PC-3 (cell line): ENCODE data around the gene PRKN. TPM values are rescaled to one million over a fixed set of nuclear protein-coding genes. Genes with fewer than 3 reads are reported as not detected.

Source experiments
- ATAC-seq: fragments of 200-7000 bp; cut with Tn5 transposase; 2 replicates; pipeline ENCODE4 v1.9.1; 2020; ENCODE audit warnings: mild to moderate bottlenecking, moderate library complexity
- BruUV-seq: library from RNA; stranded (reverse); fragments of 400-500 nt; replicated peaks from 2 replicates; lab custom pipeline; 2021; lab: Mats Ljungman, UMichigan
- CTCF ChIA-PET: fragments of 300-600 bp; sonication (Branson Sonifier 250); formaldehyde crosslinking; loops from one replicate; lab custom pipeline; 2022; ENCODE audit warnings: antibody characterized with exemption; lab: Charles Lee
- POLR2A ChIA-PET: fragments of 300-600 bp; sonication (Branson Sonifier 250); formaldehyde crosslinking; loops from one replicate; lab custom pipeline; 2022; ENCODE audit warnings: antibody characterized with exemption; ENCODE audit not compliant: unreplicated experiment; lab: Charles Lee
- DNase-seq: peaks from one replicate; pipeline ENCODE4 v3.0.0-alpha.2; 2015
- H2AFZ ChIP-seq: fragments of 300-600 bp; sonication (generic); 2 replicates; pipeline ENCODE4 v1.6.0; 2016; ENCODE audit warnings: antibody characterized with exemption, low read length
- H3F3A ChIP-seq: fragments of 300-600 bp; sonication (generic); one replicate; pipeline ENCODE4 v1.6.0; 2017; ENCODE audit warnings: antibody characterized with exemption, low read length, control low read depth, mild to moderate bottlenecking; ENCODE audit not compliant: unreplicated experiment
- H3K27ac ChIP-seq: fragments of 300-600 bp; sonication (generic); 2 replicates; pipeline ENCODE4 v1.5.1; 2016; ENCODE audit warnings: mild to moderate bottlenecking, low read length
- H3K27me3 ChIP-seq: fragments of 300-600 bp; sonication (generic); 2 replicates; pipeline ENCODE4 v1.6.1; 2016; ENCODE audit warnings: low read length, mixed read lengths
- H3K36me3 ChIP-seq: fragments of 300-600 bp; sonication (generic); 2 replicates; pipeline ENCODE4 v1.6.1; 2016; ENCODE audit warnings: low read depth, mixed run types, low read length, mixed read lengths
- H3K4me1 ChIP-seq: fragments of 300-600 bp; sonication (generic); 2 replicates; pipeline ENCODE4 v1.5.1; 2016; ENCODE audit warnings: low read length; ENCODE audit not compliant: insufficient read depth
- H3K4me2 ChIP-seq: fragments of 300-600 bp; sonication (generic); 2 replicates; pipeline ENCODE4 v1.6.0; 2016; ENCODE audit warnings: low read length
- H3K4me3 ChIP-seq: fragments of 300-600 bp; sonication (generic); 2 replicates; pipeline ENCODE4 v1.5.1; 2016; ENCODE audit warnings: mild to moderate bottlenecking, low read length, mixed read lengths
- H3K79me2 ChIP-seq: fragments of 300-600 bp; sonication (generic); 2 replicates; pipeline ENCODE4 v1.6.1; 2017; ENCODE audit warnings: low read length, mixed read lengths
- H3K9ac ChIP-seq: fragments of 300-600 bp; sonication (generic); 2 replicates; pipeline ENCODE4 v1.6.0; 2016; ENCODE audit warnings: mild to moderate bottlenecking, low read length
- H3K9me2 ChIP-seq: fragments of 300-600 bp; sonication (generic); replicated peaks from 2 replicates; pipeline ENCODE4 v1.6.1; 2016; ENCODE audit warnings: mixed run types, low read length, mixed read lengths
- H3K9me3 ChIP-seq: fragments of 300-600 bp; sonication (generic); 2 replicates; pipeline ENCODE4 v1.6.1; 2016; ENCODE audit warnings: low read length, mixed read lengths
- H4K20me1 ChIP-seq: fragments of 300-600 bp; sonication (generic); 2 replicates; pipeline ENCODE4 v1.6.1; 2016; ENCODE audit warnings: low read length, mixed read lengths
- CTCF ChIP-seq: fragments of 300-600 bp; sonication (generic); conservative IDR thresholded peaks from 2 replicates; pipeline ENCODE4 v1.5.1; 2017; ENCODE audit warnings: antibody characterized with exemption, low read depth, mild to moderate bottlenecking, low read length
- EZH2 ChIP-seq: fragments of 300-600 bp; sonication (generic); IDR thresholded peaks from one replicate; pipeline ENCODE4 v1.6.1; 2017; ENCODE audit warnings: antibody characterized with exemption, mild to moderate bottlenecking, low read length; ENCODE audit not compliant: unreplicated experiment
- EZH2phosphoT487 ChIP-seq: fragments of 300-600 bp; sonication (generic); IDR thresholded peaks from 2 replicates; pipeline ENCODE4 v1.6.1; 2018; ENCODE audit warnings: mild to moderate bottlenecking, antibody characterized with exemption, low read length, borderline replicate concordance
- intact Hi-C: fragments of 100-400 bp; cut with micrococcal nuclease; formaldehyde crosslinking; loops from 2 replicates; pipeline ENCODE4 v1.9.0; 2023
- total RNA-seq: library from RNA; depleted of rRNA; stranded (reverse); fragments of >200 nt; gene quantifications from 2 replicates; pipeline ENCODE4 v1.2.3, GENCODE V29; 2014

PRKN gene
- total RNA-seq, 1 experiment from 2014 or later: not detected

DNA sequence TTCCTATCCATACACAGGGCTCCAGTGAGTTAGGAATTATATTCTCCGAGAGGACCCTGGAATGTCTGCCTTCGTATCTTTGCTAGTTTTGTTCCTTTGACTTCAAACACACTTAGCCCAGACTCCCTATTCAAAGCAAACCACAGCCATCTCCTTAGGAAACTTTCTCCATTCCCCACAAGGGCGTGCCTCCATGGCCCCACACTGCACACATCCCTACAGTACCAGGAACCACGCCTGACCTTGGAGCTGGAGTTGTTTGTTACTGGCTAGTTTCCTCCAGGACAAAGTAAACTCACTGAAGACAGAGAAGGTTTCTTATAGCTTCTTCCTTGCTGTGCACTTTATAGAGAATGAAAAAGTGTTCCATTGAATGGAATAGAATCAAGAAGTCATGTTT is 1040.9 kb downstream of the PRKN start:
- POLR2A ChIA-PET: no interaction called here

DNA sequence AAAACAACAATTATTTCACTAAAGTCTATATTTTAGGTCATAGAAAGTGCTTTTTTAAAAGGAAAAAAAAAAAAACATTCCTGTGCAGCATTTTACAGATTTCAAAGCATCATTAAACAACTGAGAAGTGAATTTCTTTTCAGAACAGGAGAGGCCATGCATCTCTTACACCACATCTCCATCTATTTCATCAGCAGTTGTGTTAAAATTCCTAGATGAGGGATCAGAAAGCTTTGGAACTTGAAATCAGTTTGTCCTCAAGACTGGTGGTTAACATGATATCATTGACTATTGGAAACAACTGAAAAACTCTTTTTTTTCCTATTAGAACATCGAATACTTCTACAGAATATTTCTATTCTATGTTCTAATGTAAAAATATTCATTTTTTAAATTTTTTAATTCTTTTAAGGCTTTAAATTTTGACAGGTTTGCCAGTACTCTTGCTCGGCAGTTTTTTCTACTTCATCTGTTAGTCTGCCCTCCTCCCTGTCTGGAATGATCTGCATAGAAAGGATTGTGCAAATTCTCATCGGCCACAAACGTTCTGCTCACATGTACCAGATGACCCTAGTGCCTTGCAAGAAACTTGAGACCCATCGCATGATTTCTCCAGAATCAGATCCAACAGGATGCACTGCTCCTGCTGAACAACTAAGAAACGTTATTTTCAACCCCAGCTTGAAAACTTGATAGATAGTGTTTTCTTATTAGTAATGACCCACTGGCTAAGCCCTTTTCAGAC is 1042.7 kb downstream of the PRKN start:
- no peak overlapping the region for H3K4me3 ChIP-seq
- no peaks in the 10 kb centered on the region for H3K4me1 ChIP-seq
- no peak overlapping the region for H3K4me2 ChIP-seq
- no peaks in the 10 kb centered on the region for H4K20me1 ChIP-seq
- DNase-seq (no peak), ATAC-seq (no peak)
- H3K79me2 ChIP-seq: no peaks in the 10 kb centered on the region
- no peak overlapping the region for H3K27ac ChIP-seq
- no peak overlapping the region for H2AFZ ChIP-seq
- H3K9ac ChIP-seq: no peak overlapping the region
- no peak for TF ChIP-seq EZH2phosphoT487
- no peak for TF ChIP-seq EZH2
- no peak for TF ChIP-seq CTCF
- H3K27me3 ChIP-seq: peaks cover 52% of the 10 kb centered on the region
- no peaks in the 10 kb centered on the region for H3F3A ChIP-seq
- ChIA-PET CTCF (no interaction called here), POLR2A (no interaction called here)
- no TSS peak for BruUV-seq
- H3K9me2 ChIP-seq: no peaks in the 10 kb centered on the region
- no peaks in the 10 kb centered on the region for H3K9me3 ChIP-seq
- intact Hi-C loops: no loop called here
- H3K36me3 ChIP-seq: no peaks in the 10 kb centered on the region

More for the DNA sequence above, 1040.9 kb downstream of the PRKN start:
- no peaks in the 10 kb centered on the region for H3K9me2 ChIP-seq
- DNase-seq (no peak), ATAC-seq (no peak)
- peaks cover 59% of the 10 kb centered on the region for H3K27me3 ChIP-seq
- no peak overlapping the region for H3K9ac ChIP-seq
- no peaks in the 10 kb centered on the region for H3K79me2 ChIP-seq
- TF ChIP-seq CTCF: no peak
- no peak for TF ChIP-seq EZH2
- no peak for TF ChIP-seq EZH2phosphoT487
- BruUV-seq: no TSS peak
- H3F3A ChIP-seq: no peaks in the 10 kb centered on the region
- no peak overlapping the region for H3K4me2 ChIP-seq
- H3K36me3 ChIP-seq: no peaks in the 10 kb centered on the region
- H4K20me1 ChIP-seq: no peaks in the 10 kb centered on the region
- H2AFZ ChIP-seq: no peak overlapping the region
- no peak overlapping the region for H3K4me3 ChIP-seq
- CTCF ChIA-PET: no interaction called here
- no peaks in the 10 kb centered on the region for H3K4me1 ChIP-seq
- H3K27ac ChIP-seq: no peak overlapping the region
- intact Hi-C loops: no loop called here
- no peaks in the 10 kb centered on the region for H3K9me3 ChIP-seq

GRCh38 chr6:161683400-161683799 is 1044.2 kb downstream of the PRKN start:
- H3K36me3 ChIP-seq: no peaks in the 10 kb centered on the region
- no peaks in the 10 kb centered on the region for H3K79me2 ChIP-seq
- H3K9me2 ChIP-seq: no peaks in the 10 kb centered on the region
- H3K27ac ChIP-seq: no peak overlapping the region
- H3K4me2 ChIP-seq: no peak overlapping the region
- H3K4me3 ChIP-seq: no peak overlapping the region
- H4K20me1 ChIP-seq: no peaks in the 10 kb centered on the region
- POLR2A ChIA-PET: no interaction called here
- ATAC-seq (no peak), DNase-seq (no peak)
- no TSS peak for BruUV-seq
- H3K9ac ChIP-seq: no peak overlapping the region
- intact Hi-C loops: no loop called here
- no peak for TF ChIP-seq CTCF
- no peak for TF ChIP-seq EZH2
- TF ChIP-seq EZH2phosphoT487: no peak
- no peak overlapping the region for H2AFZ ChIP-seq
- H3F3A ChIP-seq: no peaks in the 10 kb centered on the region
- H3K9me3 ChIP-seq: no peaks in the 10 kb centered on the region
- CTCF ChIA-PET: no interaction called here
- no peaks in the 10 kb centered on the region for H3K4me1 ChIP-seq
- H3K27me3 ChIP-seq: peaks cover 48% of the 10 kb centered on the region
